Measurements from ENCODE around the gene AHI1. TPM values are rescaled to one million over a fixed set of nuclear protein-coding genes. Genes with fewer than 3 reads are reported as not detected.

The AHI1 gene
- total and polyA plus RNA-seq, 9 donors = 7.1 to 56.2 (median 26.7) TPM

- intact Hi-C loops (cut with DNase I) = no loop called here
- Histone ChIP-seq H3K27me3 (no peaks in the 10 kb centered on the region), H3K4me3 (no peak overlapping the region), H3K4me1 (ENCODE audit: insufficient read depth) (no peaks in the 10 kb centered on the region), H3K36me3 (no peaks in the 10 kb centered on the region), H3K27ac (no peak overlapping the region), H3K9me3 (no peaks in the 10 kb centered on the region)
- TF ChIP-seq EP300 (IDR thresholded peaks at IDR 0.05) (no peak), POLR2A (IDR thresholded peaks at IDR 0.05) (no peak), CTCF (IDR thresholded peaks at IDR 0.05) (no peak)
- 58 to 65% (median 62%) methylated on average over 11 of the region's 11 CpGs for WGBS, 3 donors
- no peak for DNase-seq
Observed at GRCh38 chr6:135270676-135271536, 226.6 kb downstream of the AHI1 start.

- 44 to 77% (median 67%) methylated on average over 1 of the region's 1 CpG for WGBS, 3 donors
- intact Hi-C loops (cut with DNase I) = no loop called here
- Histone ChIP-seq H3K4me3 (no peak overlapping the region), H3K36me3 (no peaks in the 10 kb centered on the region), H3K27ac (no peak overlapping the region), H3K9me3 (no peaks in the 10 kb centered on the region), H3K27me3 (no peaks in the 10 kb centered on the region), H3K4me1 (ENCODE audit: insufficient read depth) (no peaks in the 10 kb centered on the region)
- TF ChIP-seq POLR2A (IDR thresholded peaks at IDR 0.05) = no peak
- DNase-seq = no peak
Observed at GRCh38 chr6:135269481-135269891, 228.1 kb downstream of the AHI1 start.

- no peak overlapping the region for H3K27ac ChIP-seq
- TF ChIP-seq CTCF (IDR thresholded peaks at IDR 0.05) = no peak
- TF ChIP-seq EP300 (IDR thresholded peaks at IDR 0.05) = no peak
- TF ChIP-seq POLR2A (IDR thresholded peaks at IDR 0.05) = no peak
- 90 to 98% (median 96%) methylated on average over 3 of the region's 3 CpGs for WGBS, 3 donors
- no peaks in the 10 kb centered on the region for H3K36me3 ChIP-seq
- no peaks in the 10 kb centered on the region for H3K27me3 ChIP-seq
- no peaks in the 10 kb centered on the region for H3K4me1 ChIP-seq (ENCODE audit: insufficient read depth)
- intact Hi-C loops (cut with DNase I) = no loop called here
- no peaks in the 10 kb centered on the region for H3K9me3 ChIP-seq
- no peak overlapping the region for H3K4me3 ChIP-seq
- no peak for DNase-seq
Observed at GRCh38 chr6:135268740-135269139, 228.8 kb downstream of the AHI1 start.

GRCh38 chr6:135268263-135268662, 229.3 kb downstream of the AHI1 start:
- TF ChIP-seq CTCF (IDR thresholded peaks at IDR 0.05) (no peak), EP300 (IDR thresholded peaks at IDR 0.05) (no peak), POLR2A (IDR thresholded peaks at IDR 0.05) (no peak)
- intact Hi-C loops (cut with DNase I) = no loop called here
- no peak for DNase-seq
- H3K36me3 ChIP-seq = no peaks in the 10 kb centered on the region
- no peak overlapping the region for H3K4me3 ChIP-seq
- no peak overlapping the region for H3K27ac ChIP-seq
- WGBS, 3 donors = 84 to 97% (median 89%) methylated on average over 3 of the region's 3 CpGs
- no peaks in the 10 kb centered on the region for H3K9me3 ChIP-seq
- no peaks in the 10 kb centered on the region for H3K4me1 ChIP-seq (ENCODE audit: insufficient read depth)
- H3K27me3 ChIP-seq = no peaks in the 10 kb centered on the region

GRCh38 chr6:135267085-135267484, 230.5 kb downstream of the AHI1 start:
- Histone ChIP-seq H3K27ac (no peak overlapping the region), H3K9me3 (no peaks in the 10 kb centered on the region), H3K36me3 (no peaks in the 10 kb centered on the region), H3K4me3 (no peak overlapping the region), H3K4me1 (ENCODE audit: insufficient read depth) (no peaks in the 10 kb centered on the region), H3K27me3 (no peaks in the 10 kb centered on the region)
- no peak for DNase-seq
- intact Hi-C loops (cut with DNase I) = no loop called here
- WGBS, 3 donors = 70 to 78% (median 74%) methylated on average over 2 of the region's 2 CpGs
- TF ChIP-seq EP300 (IDR thresholded peaks at IDR 0.05) (no peak), POLR2A (IDR thresholded peaks at IDR 0.05) (no peak), CTCF (IDR thresholded peaks at IDR 0.05) (no peak)

All from ovary (tissue), 9 donors.